Stimulated activated CD4-positive, alpha-beta T cell treated with anti-CD3 and anti-CD28 coated beads, TNF-alpha, amount 100 ng/mL, for 48 hours (primary cell): ENCODE results near the gene CNOT4.
"Not testable (repeated sequence)": the region's sequence is repeated elsewhere in the genome, so short reads cannot be mapped to it uniquely, and the experiment has no call there.

Experiments
- DNase-seq, 3 donors: peaks; one replicate each; pipeline ENCODE4 v3.0.0-alpha.2; 2020; ENCODE audit warnings: low read depth in 3 of 3

Gene CNOT4

DNA sequence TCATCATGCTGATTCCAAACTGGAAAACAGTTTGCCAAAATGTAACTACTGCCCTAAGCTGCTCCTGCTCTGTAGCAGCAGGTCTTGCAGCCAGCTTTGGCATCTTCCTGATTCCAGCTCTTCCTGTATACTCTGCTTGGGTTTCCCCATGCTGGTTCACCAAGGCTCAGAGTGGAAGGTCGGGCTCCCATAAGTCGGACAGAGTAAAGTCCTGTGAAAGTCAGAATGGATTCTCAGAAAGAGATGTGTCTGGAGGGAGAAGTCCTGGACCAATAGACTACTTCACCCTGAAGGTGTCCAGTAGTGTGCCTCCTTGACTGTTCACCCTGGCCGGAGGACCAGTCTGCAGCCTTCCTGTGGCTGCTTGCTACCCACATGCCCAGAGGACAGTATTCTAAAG is 182.4 kb downstream of the CNOT4 start:
- no peak for DNase-seq

DNA sequence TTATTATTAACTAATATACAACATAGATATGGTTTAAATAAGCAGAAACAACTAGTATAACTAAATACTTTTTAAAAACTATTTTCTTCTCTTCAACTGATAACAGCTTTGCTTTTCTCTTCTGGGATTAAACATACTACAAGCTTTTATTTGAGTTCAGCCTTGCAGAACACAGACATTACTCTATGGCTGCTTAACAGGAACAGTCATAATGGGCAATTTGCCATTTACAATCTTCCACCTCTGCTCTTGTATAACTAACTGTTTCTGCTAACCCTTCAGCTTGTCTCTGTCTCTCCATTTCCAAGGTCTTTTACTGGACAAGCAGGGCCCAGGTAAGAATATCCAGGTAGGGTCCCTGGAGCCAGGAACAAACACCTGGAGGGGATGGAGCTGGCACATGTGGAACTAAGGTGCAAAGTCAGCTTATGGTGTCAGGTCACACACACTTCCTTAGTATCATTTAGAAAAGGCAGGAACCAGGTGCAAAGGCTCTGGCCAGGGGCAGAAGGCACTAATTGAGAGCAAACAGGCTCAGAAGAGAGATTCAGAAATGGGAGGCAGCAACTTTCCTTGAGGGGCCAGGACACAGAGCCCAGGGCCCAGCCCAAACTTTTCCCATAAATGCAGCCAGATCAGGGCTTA is 183.1 kb downstream of the CNOT4 start:
- DNase-seq = no peak

GRCh38 chr7:135322571-135323340 is 187.1 kb downstream of the CNOT4 start:
- DNase-seq = no peak

DNA sequence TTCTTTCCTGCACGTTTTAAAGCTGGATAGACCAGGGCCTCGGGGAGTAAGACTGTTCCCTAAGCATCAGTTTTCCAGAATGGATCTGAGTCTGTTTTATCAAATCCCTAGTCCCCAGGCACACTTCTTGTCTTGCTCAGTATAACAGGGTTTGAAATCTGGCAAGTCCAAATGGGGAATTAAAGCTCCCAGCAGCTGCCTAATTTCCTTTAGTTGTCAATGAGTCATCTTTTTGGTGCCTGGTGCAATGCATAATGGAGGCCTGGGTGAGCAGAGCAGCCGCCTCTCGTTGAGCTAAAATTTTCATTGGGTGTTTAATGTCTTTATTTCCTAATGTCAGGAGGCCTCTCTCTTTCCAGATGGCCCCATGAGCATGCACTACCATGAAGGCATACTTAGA is 188.3 kb downstream of the CNOT4 start:
- no peak for DNase-seq

DNA sequence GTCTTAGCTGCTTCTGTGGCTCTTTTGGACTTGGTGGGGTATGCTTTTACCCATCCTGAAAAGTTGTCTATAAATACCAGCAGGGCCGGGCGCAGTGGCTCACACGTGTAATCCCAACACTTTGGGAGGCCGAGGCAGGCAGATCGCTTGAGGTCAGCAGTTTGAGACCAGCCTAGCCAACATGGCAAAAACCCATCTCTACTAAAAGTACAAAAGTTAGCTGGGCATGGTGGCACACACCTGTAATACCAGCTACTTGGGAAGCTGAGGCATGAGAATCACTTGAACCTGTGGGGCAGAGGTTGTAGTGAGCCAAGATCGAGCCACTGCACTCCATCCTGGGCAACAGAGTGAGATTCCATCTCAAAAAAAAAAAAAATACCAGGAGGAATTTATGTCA is 188.9 kb downstream of the CNOT4 start:
- not testable (repeated sequence) for DNase-seq

- DNase-seq = no peak
Observed at GRCh38 chr7:135320268-135320667, 189.6 kb downstream of the CNOT4 start.

GRCh38 chr7:135317676-135318325 is 192.1 kb downstream of the CNOT4 start:
- DNase-seq = no peak

DNA sequence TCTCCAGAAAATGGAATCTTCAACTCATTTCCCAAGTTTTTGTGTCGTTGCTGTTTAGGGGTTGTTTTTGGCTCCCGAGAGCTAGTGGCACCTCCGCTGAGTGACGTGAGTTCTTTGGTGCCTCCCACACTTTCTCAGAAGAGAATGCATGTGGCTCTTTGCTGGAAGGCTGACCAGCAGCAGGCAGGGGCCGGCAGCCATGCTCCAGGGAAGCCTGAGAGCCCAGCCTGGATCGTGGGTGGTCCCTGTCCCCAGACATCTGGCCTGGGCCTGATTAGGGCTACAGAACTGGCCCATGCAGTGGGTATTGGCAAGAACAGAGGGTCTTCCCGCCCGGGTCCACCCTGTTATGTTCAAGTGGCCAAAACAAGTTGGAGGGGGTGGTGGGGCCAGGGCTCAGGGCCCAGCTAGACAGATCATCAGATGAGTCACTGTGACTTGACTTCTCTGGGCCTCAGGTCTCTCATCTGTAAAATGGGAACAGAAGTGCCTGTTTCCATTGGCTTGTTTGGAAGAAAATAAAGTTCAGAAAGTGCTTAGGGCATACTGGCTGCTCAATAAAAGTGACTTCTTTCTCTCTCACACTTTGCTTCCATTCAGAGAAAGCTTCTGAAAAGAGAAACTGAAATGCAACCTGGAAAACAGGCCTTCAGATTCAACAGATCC is 193.1 kb downstream of the CNOT4 start:
- DNase-seq = no peak

DNA sequence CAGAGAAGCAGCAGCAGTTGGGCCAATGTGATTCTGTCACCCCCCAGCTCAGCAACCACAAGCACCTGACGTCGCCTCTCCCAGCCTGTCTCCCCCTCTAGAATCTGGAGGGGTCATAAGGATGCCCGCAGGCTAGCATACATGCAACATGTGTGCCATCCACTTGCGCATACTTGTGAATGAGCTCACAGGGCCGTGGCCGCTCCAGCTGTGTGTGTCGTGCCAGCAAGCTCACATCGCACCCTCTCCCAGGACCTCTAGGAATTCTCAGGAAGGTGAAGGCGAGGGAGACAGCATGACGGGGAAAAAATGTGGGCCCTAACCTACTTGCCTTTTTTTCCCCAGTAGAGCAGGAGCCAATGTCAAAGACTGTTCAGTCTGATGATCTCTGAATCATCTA is 195.9 kb downstream of the CNOT4 start:
- no peak for DNase-seq
